SK-N-MC (cell line): ENCODE measurements around the gene SLC25A13.

Source experiments
- EZH2 ChIP-seq: fragments of 200-600 bp; sonication (generic); IDR thresholded peaks from one replicate; pipeline ENCODE4 v1.6.1; 2017; ENCODE audit warnings: antibody characterized with exemption
- FOXP2 ChIP-seq: optimal IDR thresholded peaks from 2 replicates; pipeline ENCODE3; 2011; ENCODE audit warnings: mild to moderate bottlenecking, moderate library complexity; ENCODE audit not compliant: insufficient read depth; ENCODE audit errors: extremely low read length, control extremely low read depth
- POLR2AphosphoS5 ChIP-seq: IDR thresholded peaks from 2 replicates; pipeline ENCODE4 v1.6.1; 2012; ENCODE audit warnings: mild to moderate bottlenecking, low read depth, low read length, borderline replicate concordance

GRCh38 chr7:96300986-96301385 lies 20.9 kb downstream of the SLC25A13 start:
- no peak for TF ChIP-seq POLR2AphosphoS5
- no peak for TF ChIP-seq EZH2
- no peak for TF ChIP-seq FOXP2
